Pancreas (tissue), 10 donors: ENCODE data around the gene UPK2. TPM values are rescaled to one million over a fixed set of nuclear protein-coding genes. Genes with fewer than 3 reads are reported as not detected.
A peak's percentile ranks its signal among the peaks of the same experiment; 100 is the strongest.

Experiments used
- ATAC-seq, 4 donors: fragments of 200-7000 bp; cut with Tn5 transposase; one replicate each; pipeline versions ENCODE4 v1.8.0 to v1.9.1; 2020; ENCODE audit warnings: mild to moderate bottlenecking in 4 of 4, moderate library complexity in 4 of 4
- DNase-seq, 6 donors: peaks; one replicate each; pipeline ENCODE4 v3.0.0-alpha.2; 2020
- FAIRE-seq: peaks from 2 replicates; lab custom pipeline; 2012; peaks lifted over from hg19 to GRCh38; lab: Jason Lieb, UNC
- H3K27ac ChIP-seq, 4 donors: fragments of 200-600 bp; sonication (generic); 1 replicate in 3 of 4; 2 replicates in 1 of 4; pipeline versions ENCODE4 v1.5.0 to v1.8.0; 2020
- H3K27me3 ChIP-seq, 4 donors: fragments of 200-600 bp; one replicate each; pipeline ENCODE4 v1.8.0; 2021
- H3K36me3 ChIP-seq, 3 donors: fragments of 200-600 bp; sonication (generic) in 1 of 3; one replicate each; pipeline versions ENCODE4 v1.5.0 to v1.8.0; 2020 to 2021
- H3K4me1 ChIP-seq, 3 donors: fragments of 200-600 bp; one replicate each; pipeline ENCODE4 v1.8.0; 2021
- H3K4me3 ChIP-seq, 4 donors: fragments of 200-600 bp; sonication (generic) in 2 of 4; one replicate each; pipeline versions ENCODE4 v1.5.0 to v1.8.0; 2020 to 2021
- H3K9me3 ChIP-seq, 4 donors: fragments of 200-600 bp; one replicate each; pipeline ENCODE4 v1.8.0; 2021
- CTCF ChIP-seq, 4 donors: fragments of 200-600 bp; sonication (generic) in 3 of 4; IDR thresholded peaks; one replicate each; pipeline versions ENCODE4 v1.5.0 to v1.8.0; 2021; ENCODE audit warnings: antibody characterized with exemption in 4 of 4
- WGBS, 2 donors: extraction: QIAGEN DNeasy Blood & Tissue Kit; methylation state at CpG; one replicate each; pipeline ENCODE4 v1.1.7; 2013; 5-methylcytosine and 5-hydroxymethylcytosine counted together
- intact Hi-C, 3 donors: fragments of 100-400 bp; cut with DNase I; formaldehyde crosslinking; loops; one replicate each; pipeline versions ENCODE4 v1.11.1 to v1.14.2; 2022
- polyA plus RNA-seq, 2 donors: library from polyadenylated mRNA; stranded (reverse); fragments of 200-250 nt; gene quantifications; one replicate each; pipeline ENCODE4 v1.2.3, GENCODE V29; 2013
- total RNA-seq, 6 donors: library from RNA; stranded (reverse); fragmentation: NEBNext Ultra II Directional in 4 of 6; extraction: Animal tissue kit (Norgen Biotek cat#: 25700) in 4 of 6; gene quantifications; one replicate each; pipeline versions ENCODE4 v1.2.1 to v1.2.4, GENCODE V29; 2021 to 2023
- donor health status: healthy with polysubstance abuse.
- donor health status: DM: no; HTN: no; CAD: no; lungs with moderate emphysema.
- donor health status: DM: no; HTN: no; CAD: no.
- donor health status: control.
- donor health status: control.
- donor health status: Bipolar disorder and iron deficiency.
- donor health status: DM: yes; HTN: yes; CAD: no.
- donor health status: DM: no; HTN: no; CAD: no.
- donor health status: DM: no; HTN: no; CAD: no.
- donor health status: DM: yes; HTN: yes; CAD: no.

UPK2 gene
- total and polyA plus RNA-seq, 8 donors = 0.09 to 0.19 (median 0.16) TPM; not detected in 5

- H3K4me1 ChIP-seq = peaks cover 0 to 14% (median 0%) of the 10 kb centered on the region in 3 donors
- no peak for DNase-seq
- no peaks in the 10 kb centered on the region for H3K9me3 ChIP-seq
- FAIRE-seq = no peak
- TF ChIP-seq CTCF (IDR thresholded peaks at IDR 0.05) = no peak
- H3K27ac ChIP-seq = peak overlapping the region in 2 of 4 donors; percentile 7 to 14
- H3K4me3 ChIP-seq = peak overlapping the region; percentile 53 to 91 (median 74)
- no peaks in the 10 kb centered on the region for H3K27me3 ChIP-seq
- peaks cover 0 to 8% (median 8%) of the 10 kb centered on the region in 3 donors for H3K36me3 ChIP-seq
- peak in 3 of 4 donors; percentile 11 to 52 (median 22) for ATAC-seq
- intact Hi-C loops = no loop called here
- 29 to 32% methylated on average over 22 of the region's 22 CpGs for WGBS, 2 donors
These were observed 41.0 kb downstream of the UPK2 start for GRCh38 chr11:118996926-118997626.

GRCh38 chr11:118997627-118998387 lies 41.7 kb downstream of the UPK2 start, which contains the start of gene CENATAC:
Gene CENATAC (plus strand): TSS chr11:118998138. CDS start chr11:118998198, 60 bp downstream.
- FAIRE-seq (no peak), DNase-seq (peak; percentile 93 to 98 (median 95)), ATAC-seq (peak; percentile 99 to 100 (median 100))
- Histone ChIP-seq H3K4me1 (peaks cover 0 to 14% (median 0%) of the 10 kb centered on the region in 3 donors), H3K36me3 (peaks cover 0 to 8% (median 8%) of the 10 kb centered on the region in 3 donors), H3K27ac (peak within 1 kb of the TSS; percentile 34 to 64 (median 62)), H3K27me3 (no peaks in the 10 kb centered on the region), H3K4me3 (peak within 1 kb of the TSS; percentile 53 to 91 (median 74)), H3K9me3 (no peaks in the 10 kb centered on the region)
- 0% methylated on average over 48 to 54 of the region's 54 CpGs for WGBS, 2 donors
- TF ChIP-seq CTCF (IDR thresholded peaks at IDR 0.05) = no peak
- intact Hi-C loops = no loop called here

GRCh38 chr11:118998388-118998717 lies 42.3 kb downstream of the UPK2 start:
- peak overlapping the region; percentile 53 to 91 (median 74) for H3K4me3 ChIP-seq
- no peak for TF ChIP-seq CTCF (IDR thresholded peaks at IDR 0.05)
- no peak for FAIRE-seq
- ATAC-seq = peak; percentile 35 to 58 (median 44)
- intact Hi-C loops = no loop called here
- peaks cover 0 to 14% (median 0%) of the 10 kb centered on the region in 3 donors for H3K4me1 ChIP-seq
- H3K9me3 ChIP-seq = no peaks in the 10 kb centered on the region
- no peaks in the 10 kb centered on the region for H3K27me3 ChIP-seq
- peaks cover 0 to 8% (median 8%) of the 10 kb centered on the region in 3 donors for H3K36me3 ChIP-seq
- 1 to 2% methylated on average over 19 of the region's 19 CpGs for WGBS, 2 donors
- peak overlapping the region; percentile 34 to 64 (median 62) for H3K27ac ChIP-seq
- peak in 1 of 6 donors; percentile 77 for DNase-seq

GRCh38 chr11:118998822-118999221 lies 42.7 kb downstream of the UPK2 start:
- H3K36me3 ChIP-seq = peaks cover 0 to 10% (median 8%) of the 10 kb centered on the region in 3 donors
- no peaks in the 10 kb centered on the region for H3K27me3 ChIP-seq
- no peaks in the 10 kb centered on the region for H3K9me3 ChIP-seq
- H3K4me1 ChIP-seq = peaks cover 0 to 14% (median 0%) of the 10 kb centered on the region in 3 donors
- FAIRE-seq (no peak), DNase-seq (no peak), ATAC-seq (peak in 1 of 4 donors; percentile 5)
- 55 to 61% methylated on average over 6 of the region's 6 CpGs for WGBS, 2 donors
- no peak for TF ChIP-seq CTCF (IDR thresholded peaks at IDR 0.05)
- H3K27ac ChIP-seq = peak overlapping the region in 2 of 4 donors; percentile 60 to 64
- intact Hi-C loops = no loop called here
- H3K4me3 ChIP-seq = peak overlapping the region in 3 of 4 donors; percentile 69 to 91 (median 80)
